NB4 (cell line): Measurements from ENCODE around the gene MRPS18C.

Experiments
- CTCF ChIP-seq: IDR thresholded peaks from one replicate; pipeline ENCODE4 v1.5.1; 2012; ENCODE audit warnings: low read depth, low read length
- POLR2A ChIP-seq: IDR thresholded peaks from 2 replicates; pipeline ENCODE4 v1.6.1; 2011; ENCODE audit warnings: mild to moderate bottlenecking; ENCODE audit not compliant: insufficient read length; ENCODE audit errors: extremely low read depth

DNA sequence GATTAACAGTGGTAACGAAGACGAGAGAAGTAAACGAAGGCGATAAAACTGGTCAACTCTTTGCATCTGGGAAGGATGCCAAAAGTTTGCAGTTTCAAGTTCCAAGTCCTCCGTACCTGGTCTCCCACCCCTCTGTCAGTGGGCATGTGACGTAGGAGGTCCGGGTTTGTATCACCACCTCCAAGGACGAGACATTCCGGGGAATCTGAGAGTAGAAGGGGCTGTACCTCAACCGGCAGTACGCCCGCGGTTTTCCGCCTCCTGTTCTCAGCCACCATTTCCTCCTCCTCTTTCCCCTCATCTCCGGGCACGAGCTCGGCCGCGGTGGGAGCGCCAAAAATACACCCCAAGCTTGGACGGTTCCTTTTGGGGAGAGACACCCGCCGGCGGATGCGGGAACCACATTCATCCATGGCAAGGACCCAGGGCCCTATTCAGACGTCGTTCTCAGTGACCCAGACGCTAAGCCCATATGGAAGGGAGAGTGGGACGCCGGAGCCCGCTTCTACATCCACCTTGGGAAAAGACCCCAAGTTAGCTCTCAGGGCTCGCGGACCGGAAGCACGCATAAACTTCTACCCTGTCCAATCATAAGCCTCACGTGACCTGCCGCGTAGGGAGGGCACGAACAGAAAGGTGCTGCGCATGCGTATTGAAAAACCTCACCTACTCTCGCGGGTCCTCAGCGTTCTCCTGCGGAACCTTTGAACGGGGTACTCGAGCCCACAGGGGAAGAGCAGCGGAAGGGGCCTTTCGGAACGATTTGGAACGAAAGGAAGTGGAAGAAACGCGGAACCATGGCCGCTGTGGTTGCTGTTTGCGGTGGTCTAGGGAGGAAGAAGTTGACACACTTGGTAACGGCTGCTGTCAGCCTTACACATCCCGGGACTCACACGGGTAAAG is at the start of gene MRPS18C, which contains the start of gene HELQ:
- TF ChIP-seq POLR2A (peak; percentile 88), CTCF (peak; percentile 2)
